Keratinocyte (primary cell): Measurements from ENCODE around the gene IFNAR2. TPM values are rescaled to one million over a fixed set of nuclear protein-coding genes. Genes with fewer than 3 reads are reported as not detected.
A peak's percentile ranks its signal among the peaks of the same experiment; 100 is the strongest.

Source experiments
- DNase-seq: peaks from one replicate; pipeline ENCODE4 v3.0.0-alpha.2; 2011; ENCODE audit warnings: low read depth, missing footprints, low spot score
- FAIRE-seq: peaks from 2 replicates; lab custom pipeline; 2011; peaks lifted over from hg19 to GRCh38; lab: Jason Lieb, UNC
- H2AFZ ChIP-seq: 2 replicates; pipeline ENCODE4 v1.6.0; 2012; ENCODE audit warnings: low read length, control low read depth, inconsistent platforms; ENCODE audit not compliant: control insufficient read depth
- H3K27ac ChIP-seq: 2 replicates; pipeline ENCODE4 v1.5.1; 2011; ENCODE audit warnings: low read length; ENCODE audit not compliant: control insufficient read depth, insufficient read depth
- H3K27me3 ChIP-seq: 3 replicates; pipeline ENCODE4 v1.6.0; 2011; ENCODE audit warnings: low read length; ENCODE audit not compliant: control insufficient read depth, insufficient read depth; ENCODE audit errors: extremely low read depth
- H3K36me3 ChIP-seq, 2 experiments: 2 replicates in 1 of 2; 3 replicates in 1 of 2; pipeline ENCODE4 v1.5.1; 2011; ENCODE audit warnings: low read length in 2 of 2, mild to moderate bottlenecking in 1 of 2; ENCODE audit not compliant: control insufficient read depth in 2 of 2, insufficient read depth in 2 of 2; ENCODE audit errors: extremely low read depth in 1 of 2
- H3K4me1 ChIP-seq: 3 replicates; pipeline ENCODE4 v1.5.1; 2011; ENCODE audit warnings: low read length; ENCODE audit not compliant: control insufficient read depth, insufficient read depth; ENCODE audit errors: extremely low read depth
- H3K4me2 ChIP-seq: 3 replicates; pipeline ENCODE4 v1.6.0; 2011; ENCODE audit warnings: low read depth, low read length; ENCODE audit not compliant: control insufficient read depth, insufficient read depth; ENCODE audit errors: extremely low read depth
- H3K4me3 ChIP-seq, 3 experiments: fragments of 200-600 bp in 1 of 3; sonication (generic) in 1 of 3; 2 replicates in 2 of 3; 3 replicates in 1 of 3; pipeline ENCODE4 v1.5.1; 2011 to 2016; ENCODE audit warnings: low read length in 3 of 3, mild to moderate bottlenecking in 3 of 3, control low read depth in 2 of 3, inconsistent platforms in 1 of 3, low read depth in 1 of 3, mixed read lengths in 1 of 3, mixed run types in 1 of 3, moderate library complexity in 1 of 3; ENCODE audit not compliant: control insufficient read depth in 2 of 3, insufficient read depth in 2 of 3; ENCODE audit errors: extremely low read depth in 1 of 3
- H3K79me2 ChIP-seq: 2 replicates; pipeline ENCODE4 v1.6.0; 2012; ENCODE audit warnings: low read length; ENCODE audit not compliant: control insufficient read depth, insufficient read depth
- H3K9ac ChIP-seq: 3 replicates; pipeline ENCODE4 v1.6.0; 2011; ENCODE audit warnings: low read length; ENCODE audit not compliant: control insufficient read depth, insufficient read depth; ENCODE audit errors: extremely low read depth
- H3K9me1 ChIP-seq: 3 replicates; pipeline ENCODE4 v1.6.0; 2011; ENCODE audit warnings: low read length; ENCODE audit not compliant: control insufficient read depth, insufficient read depth; ENCODE audit errors: extremely low read depth
- H3K9me3 ChIP-seq: 2 replicates; pipeline ENCODE4 v1.5.1; 2012; ENCODE audit warnings: low read depth, low read length; ENCODE audit not compliant: control insufficient read depth
- H4K20me1 ChIP-seq: 3 replicates; pipeline ENCODE4 v1.6.0; 2011; ENCODE audit warnings: low read length; ENCODE audit not compliant: control insufficient read depth, insufficient read depth; ENCODE audit errors: extremely low read depth
- CTCF ChIP-seq, 3 experiments: IDR thresholded peaks in 1 of 3; conservative IDR thresholded peaks in 1 of 3; optimal IDR thresholded peaks in 1 of 3; 2 replicates in 2 of 3; 3 replicates in 1 of 3; pipeline versions ENCODE3 to v1.5.1; 2011; ENCODE audit warnings: low read length in 3 of 3, mild to moderate bottlenecking in 3 of 3, moderate library complexity in 2 of 3, control low read depth in 1 of 3, inconsistent platforms in 1 of 3; ENCODE audit not compliant: insufficient read depth in 2 of 3; ENCODE audit errors: extremely low read depth in 1 of 3
- EZH2 ChIP-seq: IDR thresholded peaks from one replicate; pipeline ENCODE4 v1.6.1; 2012; ENCODE audit warnings: inconsistent platforms, mild to moderate bottlenecking, low read length, moderate library complexity
- dilution Hi-C: fragments of 300-500 bp; cut with MboI; formaldehyde crosslinking; loops from one replicate; pipeline ENCODE4 v1.7.0; 2020; ENCODE audit warnings: low sequenced_read_pairs; ENCODE audit not compliant: extremely low pct_ligation_motif_present
- polyA plus RNA-seq, 5 experiments: library from polyadenylated mRNA; depleted of rRNA in 3 of 5; stranded (reverse) in 3 of 5; stranded (forward) in 1 of 5; unstranded in 1 of 5; fragments of >200 nt; gene quantifications; 1 replicate in 1 of 5; 2 replicates in 3 of 5; 3 replicates in 1 of 5; pipeline versions ENCODE4 v1.2.1 to v1.2.3, GENCODE V29; 2011 to 2012; ENCODE audit warnings: missing spikeins in 2 of 5, low read depth in 1 of 5, low replicate concordance in 1 of 5

The IFNAR2 gene
- polyA plus RNA-seq, 1 donor (not counting 4 experiments of a cell fraction or from before 2014, with no cell fraction given), result 23.0 TPM

GRCh38 chr21:33258475-33258874 lies 28.7 kb downstream of the IFNAR2 start:
- peak overlapping the region in 1 of 3 experiments; percentile 26 for H3K4me3 ChIP-seq
- H3K9ac ChIP-seq, result peak overlapping the region; percentile 15
- dilution Hi-C loops, result no loop called here
- FAIRE-seq (no peak), DNase-seq (no peak)
- no peaks in the 10 kb centered on the region for H3K27me3 ChIP-seq
- H4K20me1 ChIP-seq, result no peaks in the 10 kb centered on the region
- no peaks in the 10 kb centered on the region for H3K9me3 ChIP-seq
- H3K36me3 ChIP-seq, result peaks cover 3 to 4% of the 10 kb centered on the region in 2 experiments
- H3K79me2 ChIP-seq, result no peaks in the 10 kb centered on the region
- H2AFZ ChIP-seq, result no peak overlapping the region
- peaks cover 22% of the 10 kb centered on the region for H3K4me1 ChIP-seq
- TF ChIP-seq CTCF (optimal IDR thresholded peaks at IDR 0.05 in 1 of 3, IDR thresholded peaks at IDR 0.05 in 1 of 3, conservative IDR thresholded peaks at IDR 0.05 in 1 of 3; ENCODE audit: extremely low read depth in 1 of 3, insufficient read depth in 2 of 3, low read length in 3 of 3) (no peak), EZH2 (no peak)
- no peak overlapping the region for H3K4me2 ChIP-seq
- H3K9me1 ChIP-seq, result no peaks in the 10 kb centered on the region
- H3K27ac ChIP-seq, result peak overlapping the region; percentile 58

- FAIRE-seq, result peak; percentile 71
Measured at GRCh38 chr21:33259428-33259827, 29.7 kb downstream of the IFNAR2 start.

More at GRCh38 chr21:33259428-33259827, 29.7 kb downstream of the IFNAR2 start:
- H3K9me3 ChIP-seq, result no peaks in the 10 kb centered on the region
- peaks cover 3 to 4% of the 10 kb centered on the region in 2 experiments for H3K36me3 ChIP-seq
- dilution Hi-C loops, result no loop called here
- no peak overlapping the region for H3K9ac ChIP-seq
- H3K79me2 ChIP-seq, result no peaks in the 10 kb centered on the region
- H3K4me1 ChIP-seq, result peaks cover 22% of the 10 kb centered on the region
- no peak overlapping the region for H2AFZ ChIP-seq
- H3K27me3 ChIP-seq, result no peaks in the 10 kb centered on the region
- H3K4me3 ChIP-seq, result no peak overlapping the region
- H3K4me2 ChIP-seq, result peak overlapping the region; percentile 23
- peak overlapping the region; percentile 41 for H3K27ac ChIP-seq
- no peaks in the 10 kb centered on the region for H3K9me1 ChIP-seq
- peak; percentile 15 for DNase-seq
- no peak for TF ChIP-seq CTCF (optimal IDR thresholded peaks at IDR 0.05 in 1 of 3, IDR thresholded peaks at IDR 0.05 in 1 of 3, conservative IDR thresholded peaks at IDR 0.05 in 1 of 3; ENCODE audit: extremely low read depth in 1 of 3, insufficient read depth in 2 of 3, low read length in 3 of 3)
- TF ChIP-seq EZH2, result no peak
- H4K20me1 ChIP-seq, result no peaks in the 10 kb centered on the region
